SK-N-MC (cell line): ENCODE data around the gene SGMS1.
"Not testable (repeated sequence)": the region's sequence is repeated elsewhere in the genome, so short reads cannot be mapped to it uniquely, and the experiment has no call there.

Experiments used
- DNase-seq: peaks from one replicate; pipeline ENCODE4 v3.0.0-alpha.2; 2011; ENCODE audit warnings: low read depth, low spot score
- H3K27ac ChIP-seq: fragments of 200-600 bp; sonication (generic); 2 replicates; pipeline ENCODE4 v1.5.1; 2016; ENCODE audit warnings: mixed run types
- H3K36me3 ChIP-seq: fragments of 200-600 bp; sonication (generic); 2 replicates; pipeline ENCODE4 v1.6.1; 2017; ENCODE audit warnings: antibody characterized with exemption, low read length, mixed read lengths; ENCODE audit not compliant: insufficient read depth
- H3K4me3 ChIP-seq: fragments of 200-600 bp; sonication (generic); 2 replicates; pipeline ENCODE4 v1.5.1; 2016
- H3K9ac ChIP-seq: fragments of 200-600 bp; sonication (generic); 2 replicates; pipeline ENCODE4 v1.8.0; 2017; ENCODE audit warnings: mixed run types, mixed read lengths; ENCODE audit not compliant: insufficient read length
- H3K9me3 ChIP-seq: fragments of 200-600 bp; sonication (generic); 2 replicates; pipeline ENCODE4 v1.6.1; 2017; ENCODE audit warnings: low read depth, mild to moderate bottlenecking, antibody characterized with exemption, low read length, moderate library complexity, mixed read lengths
- EZH2 ChIP-seq: fragments of 200-600 bp; sonication (generic); IDR thresholded peaks from one replicate; pipeline ENCODE4 v1.6.1; 2017; ENCODE audit warnings: antibody characterized with exemption
- FOXP2 ChIP-seq: optimal IDR thresholded peaks from 2 replicates; pipeline ENCODE3; 2011; ENCODE audit warnings: mild to moderate bottlenecking, moderate library complexity; ENCODE audit not compliant: insufficient read depth; ENCODE audit errors: extremely low read length, control extremely low read depth
- POLR2AphosphoS5 ChIP-seq: IDR thresholded peaks from 2 replicates; pipeline ENCODE4 v1.6.1; 2012; ENCODE audit warnings: mild to moderate bottlenecking, low read depth, low read length, borderline replicate concordance

The SGMS1 gene

GRCh38 chr10:50576245-50576815 is 47.4 kb downstream of the SGMS1 start:
- H3K27ac ChIP-seq = no peak overlapping the region
- no peak overlapping the region for H3K9ac ChIP-seq
- TF ChIP-seq FOXP2 = no peak
- TF ChIP-seq POLR2AphosphoS5 = no peak
- no peak for TF ChIP-seq EZH2
- H3K4me3 ChIP-seq = no peak overlapping the region
- DNase-seq = no peak
- H3K9me3 ChIP-seq = no peaks in the 10 kb centered on the region
- no peaks in the 10 kb centered on the region for H3K36me3 ChIP-seq

- Histone ChIP-seq H3K9ac (no peak overlapping the region), H3K36me3 (no peaks in the 10 kb centered on the region), H3K27ac (no peak overlapping the region), H3K4me3 (no peak overlapping the region), H3K9me3 (no peaks in the 10 kb centered on the region)
- no peak for DNase-seq
- TF ChIP-seq POLR2AphosphoS5 (no peak), FOXP2 (no peak), EZH2 (no peak)
Observed at GRCh38 chr10:50575477-50576244, 48.1 kb downstream of the SGMS1 start.

GRCh38 chr10:50574931-50575330 is 48.8 kb downstream of the SGMS1 start:
- DNase-seq = no peak
- H3K4me3 ChIP-seq = no peak overlapping the region
- TF ChIP-seq EZH2 = no peak
- TF ChIP-seq FOXP2 = no peak
- no peak for TF ChIP-seq POLR2AphosphoS5
- no peaks in the 10 kb centered on the region for H3K9me3 ChIP-seq
- H3K9ac ChIP-seq = no peak overlapping the region
- no peaks in the 10 kb centered on the region for H3K36me3 ChIP-seq
- no peak overlapping the region for H3K27ac ChIP-seq

- no peaks in the 10 kb centered on the region for H3K36me3 ChIP-seq
Observed at GRCh38 chr10:50574305-50574704, 49.5 kb downstream of the SGMS1 start.

GRCh38 chr10:50572017-50572491 is 51.7 kb downstream of the SGMS1 start:
- Histone ChIP-seq H3K9ac (no peak overlapping the region), H3K27ac (no peak overlapping the region)
- DNase-seq = no peak

More at GRCh38 chr10:50574305-50574704, 49.5 kb downstream of the SGMS1 start:
- Histone ChIP-seq H3K9me3 (no peaks in the 10 kb centered on the region), H3K27ac (no peak overlapping the region), H3K4me3 (no peak overlapping the region), H3K9ac (no peak overlapping the region)
- TF ChIP-seq POLR2AphosphoS5 (no peak), FOXP2 (no peak), EZH2 (no peak)
- DNase-seq = no peak

GRCh38 chr10:50568750-50569149 is 55.0 kb downstream of the SGMS1 start:
- H3K9ac ChIP-seq, H3K36me3 ChIP-seq, H3K9me3 ChIP-seq, H3K4me3 ChIP-seq, DNase-seq, H3K27ac ChIP-seq: not testable (repeated sequence)

More at GRCh38 chr10:50572017-50572491, 51.7 kb downstream of the SGMS1 start:
- H3K4me3 ChIP-seq = no peak overlapping the region
- TF ChIP-seq FOXP2 (no peak), EZH2 (no peak), POLR2AphosphoS5 (no peak)
- no peaks in the 10 kb centered on the region for H3K9me3 ChIP-seq
- no peaks in the 10 kb centered on the region for H3K36me3 ChIP-seq

- no peak for DNase-seq
- Histone ChIP-seq H3K9me3 (no peaks in the 10 kb centered on the region), H3K36me3 (no peaks in the 10 kb centered on the region), H3K27ac (no peak overlapping the region), H3K9ac (no peak overlapping the region), H3K4me3 (no peak overlapping the region)
- TF ChIP-seq FOXP2 = no peak
- no peak for TF ChIP-seq POLR2AphosphoS5
- TF ChIP-seq EZH2 = no peak
Observed at GRCh38 chr10:50567384-50567783, 56.4 kb downstream of the SGMS1 start.

- Histone ChIP-seq H3K36me3 (no peaks in the 10 kb centered on the region), H3K4me3 (no peak overlapping the region), H3K9me3 (no peaks in the 10 kb centered on the region), H3K27ac (no peak overlapping the region), H3K9ac (no peak overlapping the region)
- TF ChIP-seq FOXP2 (no peak), POLR2AphosphoS5 (no peak), EZH2 (no peak)
- no peak for DNase-seq
Observed at GRCh38 chr10:50566150-50566549, 57.6 kb downstream of the SGMS1 start.
